UCSD-AML1 (cell line): Measurements from ENCODE around the gene RPL36.

Source experiments
- DNase-seq: peaks from one replicate; lab custom pipeline; 2025; ENCODE audit not compliant: unreplicated experiment; lab: John Stamatoyannopoulos, UW

RPL36 gene

DNA sequence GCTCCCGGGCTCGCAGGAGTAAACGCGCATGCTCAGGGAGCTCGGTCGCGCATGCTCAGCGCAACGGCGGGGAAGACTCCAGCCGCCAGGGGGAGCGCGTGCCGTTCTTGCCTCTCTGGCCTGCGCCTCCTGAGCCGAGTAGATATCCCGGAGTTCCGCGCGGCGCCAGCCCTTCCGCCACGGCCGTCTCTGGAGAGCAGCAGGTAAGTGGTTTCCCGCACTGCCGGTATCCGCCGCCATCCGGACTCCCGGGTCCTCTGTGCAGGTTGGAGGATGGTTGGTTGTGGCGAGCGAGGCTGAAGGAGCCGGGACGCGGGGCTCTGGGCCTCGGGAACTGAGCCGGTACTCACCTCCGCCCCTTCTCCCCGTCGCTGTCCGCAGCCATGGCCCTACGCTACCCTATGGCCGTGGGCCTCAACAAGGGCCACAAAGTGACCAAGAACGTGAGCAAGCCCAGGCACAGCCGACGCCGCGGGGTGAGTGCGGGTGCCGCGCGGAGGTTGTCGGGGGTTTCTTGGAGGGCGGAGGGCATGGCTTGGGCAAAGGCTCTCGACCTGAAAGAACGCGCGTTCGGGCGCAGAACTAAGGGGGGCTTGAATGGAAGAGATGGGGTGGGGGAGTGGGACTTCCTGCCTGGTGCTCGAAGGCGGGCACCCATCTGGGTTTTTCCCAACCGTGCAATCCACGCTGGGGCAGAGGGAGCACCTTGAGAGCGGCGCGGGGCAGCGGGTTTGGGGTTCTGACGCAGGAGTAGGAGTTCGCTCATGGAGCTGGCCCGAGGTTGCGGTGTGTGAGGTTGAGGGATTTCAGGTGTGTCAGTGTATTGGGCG is at the start of gene RPL36:
Gene RPL36 (plus strand): TSS at position 171 of the 830 bp plus-strand sequence. CDS start 213 bp downstream, at position 384.
- peak; percentile 99 for DNase-seq

DNA sequence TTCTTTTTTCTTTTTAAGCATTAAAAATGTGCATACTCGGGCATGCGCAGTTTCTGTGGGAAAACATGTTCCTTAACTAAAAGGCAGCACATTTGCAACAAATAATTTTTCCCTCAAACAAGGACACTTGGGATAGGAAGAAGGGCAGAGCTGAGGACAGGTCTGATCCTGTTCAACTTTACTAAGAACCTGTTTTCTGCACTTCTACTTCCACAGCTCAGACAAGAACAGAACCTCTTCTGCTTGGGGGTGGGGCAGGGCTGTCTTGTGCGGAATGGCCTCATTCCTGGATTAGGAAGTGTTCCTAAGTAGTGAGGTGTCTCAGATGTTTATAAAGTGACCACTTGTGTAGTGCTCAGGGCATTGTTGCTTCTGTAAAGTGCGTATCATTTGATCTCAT is 48.9 kb upstream of the RPL36 start:
- DNase-seq = no peak

DNA sequence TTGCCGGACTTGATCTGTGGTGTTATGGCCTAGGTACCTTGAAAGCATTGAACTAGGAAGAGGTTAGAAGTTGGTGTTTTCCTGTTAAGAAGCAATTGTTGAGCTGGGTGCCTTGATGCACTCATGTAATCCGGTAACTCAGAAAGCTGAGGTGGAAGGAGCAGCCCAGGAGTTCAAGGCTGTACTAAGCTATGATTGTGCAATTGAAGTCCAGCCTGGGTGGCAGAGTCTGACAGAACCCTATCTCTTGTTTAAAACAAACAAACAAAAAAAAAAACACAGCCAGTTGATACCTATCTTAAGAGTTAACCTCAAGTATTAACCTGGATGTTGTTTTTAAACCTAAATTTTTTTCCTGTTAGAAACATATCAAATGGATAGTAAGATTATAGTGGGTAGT is 47.9 kb upstream of the RPL36 start:
- no peak for DNase-seq

DNA sequence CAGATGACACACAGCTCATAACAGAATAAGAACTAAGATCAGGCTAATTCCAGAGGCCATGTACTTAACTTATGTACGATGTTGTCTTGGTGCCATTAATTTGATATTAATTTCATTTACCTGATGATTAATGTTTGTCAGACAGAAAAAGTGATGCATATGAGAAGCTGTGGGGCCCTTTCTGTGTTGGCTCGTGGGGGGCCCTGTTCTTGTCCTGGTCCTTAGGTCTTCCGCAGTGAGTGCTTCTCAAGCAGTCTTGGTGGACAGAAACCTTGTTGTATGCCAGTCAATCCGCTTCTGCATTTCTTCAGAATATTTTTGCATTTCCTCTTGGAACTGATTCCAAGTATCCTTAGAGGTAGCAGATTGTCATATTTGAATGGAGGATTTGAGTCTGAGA is 47.0 kb upstream of the RPL36 start:
- no peak for DNase-seq

DNA sequence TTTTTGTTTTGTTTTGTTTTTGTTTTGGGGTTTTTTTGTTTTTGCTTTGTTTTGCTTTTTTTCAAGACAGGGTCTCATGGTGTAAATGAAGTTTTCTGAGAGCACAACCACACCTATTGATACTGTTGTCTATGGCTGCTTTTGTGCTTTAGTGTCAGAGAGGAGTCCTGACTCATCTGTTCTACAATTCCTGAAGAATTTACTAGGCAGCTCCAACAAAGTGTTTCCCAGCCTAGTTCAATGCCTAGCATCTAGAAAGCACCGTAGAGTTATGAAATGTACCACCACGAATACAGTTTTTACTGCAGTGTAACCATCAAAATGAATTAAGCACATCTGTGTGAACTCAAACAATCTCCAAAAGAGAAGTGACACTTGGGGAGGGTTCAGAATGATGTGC is 46.1 kb upstream of the RPL36 start:
- no peak for DNase-seq

DNA sequence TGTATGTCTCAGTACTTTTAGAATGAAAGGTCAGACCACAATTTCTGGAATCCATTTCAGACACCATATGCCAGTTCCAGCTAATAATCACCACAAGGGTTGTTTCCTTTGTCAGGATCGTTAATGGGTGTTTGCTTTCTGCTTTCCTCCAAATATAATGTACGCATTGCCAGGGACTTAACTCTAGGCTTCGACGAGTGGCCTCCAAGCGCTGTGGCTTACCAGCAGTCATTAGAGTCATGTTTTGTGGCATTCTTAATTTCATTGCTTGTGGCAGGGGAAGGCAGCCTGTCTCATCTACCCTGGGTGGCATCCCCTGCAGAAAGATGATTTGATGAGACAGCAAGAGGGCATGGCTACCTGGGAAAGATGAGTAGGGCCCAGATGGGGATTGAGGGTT is 44.7 kb upstream of the RPL36 start:
- no peak for DNase-seq

DNA sequence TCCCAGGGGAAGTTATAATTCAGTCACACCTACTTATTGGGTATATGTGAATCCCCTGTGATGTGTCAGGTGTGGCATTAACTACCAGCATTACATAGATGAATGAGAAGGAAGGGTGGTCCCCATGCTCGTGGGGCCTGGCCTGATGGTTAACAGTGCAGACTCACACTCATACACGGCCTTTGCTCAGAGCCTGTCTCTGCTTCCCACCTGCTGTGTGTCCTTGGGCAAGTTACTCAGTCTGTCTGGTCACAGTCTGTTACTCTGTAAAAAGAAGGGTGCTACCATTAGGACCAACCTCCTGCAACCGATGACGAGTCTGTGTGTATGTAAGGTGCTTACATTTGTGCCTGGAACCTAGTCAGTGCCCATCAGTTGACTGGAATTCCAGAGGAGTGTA is 43.4 kb upstream of the RPL36 start:
- no peak for DNase-seq

DNA sequence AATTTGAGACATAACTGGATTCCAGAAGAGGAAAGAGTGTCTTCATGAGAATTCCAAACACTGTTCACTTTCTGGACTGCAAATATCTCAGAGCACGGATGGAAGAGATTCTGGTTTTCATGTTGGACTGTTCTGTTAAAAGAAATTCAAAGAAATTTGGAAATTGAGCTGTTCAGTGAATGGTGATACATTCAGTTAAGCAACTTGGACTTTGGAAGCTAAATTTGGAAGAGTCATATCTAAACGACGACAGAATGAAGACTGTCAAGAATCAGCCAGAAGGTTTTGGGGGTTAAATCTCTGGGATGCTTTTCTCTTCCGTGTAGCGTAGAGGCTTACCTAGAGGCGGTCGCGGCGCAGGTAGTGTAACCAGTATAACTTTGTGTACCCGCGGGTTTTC is 41.6 kb upstream of the RPL36 start:
- DNase-seq = no peak

DNA sequence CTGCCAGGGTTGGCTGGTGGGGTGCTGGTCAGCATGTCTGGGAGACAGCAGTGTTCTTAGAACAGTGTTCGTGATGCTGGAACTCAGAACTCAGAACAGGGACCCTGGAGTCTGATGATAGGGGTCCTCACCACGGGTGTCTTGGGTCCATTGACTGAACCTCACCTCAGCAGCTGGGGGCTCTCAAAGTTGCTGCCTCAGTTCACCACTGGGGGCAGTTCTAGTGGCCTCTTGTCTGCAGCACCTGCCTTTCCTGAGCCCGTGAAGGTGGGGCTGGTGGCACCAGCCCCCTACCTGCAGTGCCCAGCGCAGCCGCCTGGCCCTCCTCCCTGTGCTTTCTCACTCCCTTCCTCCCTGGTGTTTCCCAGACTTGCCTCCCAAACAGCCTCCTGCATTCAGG is 38.7 kb upstream of the RPL36 start:
- DNase-seq = no peak

DNA sequence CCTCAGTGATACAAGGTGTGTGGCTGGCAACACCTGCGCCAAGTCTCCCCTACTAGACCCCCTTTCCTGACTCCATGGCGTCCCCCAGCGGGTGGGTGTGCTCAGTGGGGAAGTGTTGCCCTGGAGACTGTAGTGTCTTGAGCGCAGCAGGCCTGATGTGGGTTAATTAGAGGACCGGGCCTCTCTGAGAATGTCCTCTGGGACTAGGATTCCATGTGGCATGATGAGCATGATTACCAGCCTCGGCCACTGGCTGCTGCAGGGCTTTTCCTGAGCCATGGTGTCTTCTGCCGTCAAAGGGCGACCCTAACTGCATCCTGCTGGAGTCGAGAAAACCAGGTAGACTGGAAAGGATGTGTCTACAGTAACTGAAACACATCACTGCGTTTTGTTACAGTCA is 37.8 kb upstream of the RPL36 start:
- no peak for DNase-seq

DNA sequence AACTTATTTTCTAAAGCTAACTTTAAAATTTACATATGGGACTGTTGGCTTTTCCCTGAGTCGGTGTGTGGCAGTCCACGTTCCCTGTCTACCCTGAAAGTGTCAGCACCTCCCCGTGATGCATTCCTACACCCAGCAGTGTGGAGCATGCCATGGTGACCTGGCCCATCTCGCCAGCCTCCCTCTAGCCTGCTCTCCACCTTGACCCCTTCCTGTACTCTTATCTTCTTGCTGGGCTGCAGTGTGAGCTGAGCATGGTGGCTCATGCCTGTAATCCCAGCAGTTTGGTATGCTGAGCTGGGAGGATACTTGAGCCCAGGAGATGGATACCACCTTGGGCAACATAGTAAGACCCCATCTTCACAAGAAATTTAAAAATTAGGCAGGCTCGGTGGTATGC is 35.2 kb upstream of the RPL36 start:
- DNase-seq = no peak

DNA sequence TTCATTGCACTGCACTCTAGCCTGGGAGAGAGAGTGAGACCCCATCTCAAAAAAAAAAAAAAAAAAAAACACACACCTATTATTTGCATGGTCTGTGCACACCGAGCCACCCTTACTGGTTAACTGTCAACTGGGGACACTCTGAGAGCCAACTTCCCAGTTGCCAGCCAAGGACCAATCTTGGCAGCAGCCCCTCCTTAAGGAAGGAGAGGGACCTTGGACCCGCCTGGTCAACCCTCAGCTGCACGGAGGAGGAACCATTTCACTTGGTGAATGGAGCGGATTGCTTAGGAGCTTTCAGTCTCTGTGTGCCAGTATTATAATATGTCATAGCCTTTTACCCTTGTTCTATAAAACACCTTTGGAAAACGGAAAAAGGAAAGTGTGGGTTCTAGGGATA is 34.7 kb upstream of the RPL36 start:
- DNase-seq = no peak

DNA sequence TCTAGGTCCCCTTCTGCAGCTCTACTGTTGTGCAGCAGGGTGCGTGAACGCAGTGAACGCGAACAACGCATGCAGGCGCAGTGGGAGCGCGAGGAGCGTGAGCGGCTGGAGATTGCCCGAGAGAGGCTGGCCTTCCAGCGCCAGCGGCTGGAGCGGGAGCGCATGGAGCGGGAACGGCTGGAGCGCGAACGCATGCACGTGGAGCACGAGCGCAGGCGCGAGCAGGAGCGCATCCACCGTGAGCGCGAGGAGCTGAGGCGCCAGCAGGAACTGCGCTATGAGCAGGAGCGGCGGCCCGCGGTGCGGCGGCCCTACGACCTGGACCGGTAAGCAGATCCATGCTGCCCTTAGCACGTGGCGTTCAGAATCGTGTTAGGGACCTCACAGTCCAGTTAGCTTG is 28.6 kb upstream of the RPL36 start:
- no peak for DNase-seq

DNA sequence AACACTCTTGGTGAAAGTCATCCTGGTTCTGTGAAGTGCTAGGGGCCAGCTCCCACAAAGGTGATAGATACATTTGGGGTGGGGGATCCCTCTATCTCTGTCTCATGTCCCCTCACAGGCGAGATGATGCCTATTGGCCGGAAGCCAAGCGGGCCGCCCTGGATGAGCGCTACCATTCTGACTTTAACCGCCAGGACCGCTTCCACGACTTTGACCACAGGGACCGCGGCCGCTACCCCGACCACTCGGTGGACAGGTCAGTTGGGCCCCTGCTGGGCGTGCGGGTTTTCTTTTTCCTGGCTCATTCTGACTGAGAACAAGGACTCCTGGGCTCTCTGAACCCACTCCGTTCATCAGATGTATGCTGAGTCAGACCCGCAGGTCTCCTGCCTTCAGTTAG is 26.2 kb upstream of the RPL36 start:
- no peak for DNase-seq

DNA sequence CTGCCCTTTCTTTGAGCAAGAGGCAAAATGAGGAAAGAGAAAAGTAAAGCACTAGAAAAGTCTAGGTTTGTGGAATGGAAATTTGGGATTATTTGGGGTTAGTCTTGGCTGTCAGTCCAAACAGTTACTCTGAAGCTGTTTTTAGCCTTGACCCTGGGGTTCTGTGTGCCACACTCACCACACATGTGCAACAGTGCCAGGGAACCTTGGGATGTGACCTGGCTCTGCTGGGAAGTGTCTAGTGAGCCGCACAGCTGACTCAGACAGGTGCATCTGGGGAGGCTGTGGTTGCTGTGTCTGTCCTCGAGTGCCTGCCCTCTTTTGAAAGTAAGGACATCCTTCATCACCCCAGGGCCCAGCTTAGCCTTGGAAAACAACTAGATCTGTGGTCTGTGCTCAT is 25.6 kb upstream of the RPL36 start:
- DNase-seq = no peak

DNA sequence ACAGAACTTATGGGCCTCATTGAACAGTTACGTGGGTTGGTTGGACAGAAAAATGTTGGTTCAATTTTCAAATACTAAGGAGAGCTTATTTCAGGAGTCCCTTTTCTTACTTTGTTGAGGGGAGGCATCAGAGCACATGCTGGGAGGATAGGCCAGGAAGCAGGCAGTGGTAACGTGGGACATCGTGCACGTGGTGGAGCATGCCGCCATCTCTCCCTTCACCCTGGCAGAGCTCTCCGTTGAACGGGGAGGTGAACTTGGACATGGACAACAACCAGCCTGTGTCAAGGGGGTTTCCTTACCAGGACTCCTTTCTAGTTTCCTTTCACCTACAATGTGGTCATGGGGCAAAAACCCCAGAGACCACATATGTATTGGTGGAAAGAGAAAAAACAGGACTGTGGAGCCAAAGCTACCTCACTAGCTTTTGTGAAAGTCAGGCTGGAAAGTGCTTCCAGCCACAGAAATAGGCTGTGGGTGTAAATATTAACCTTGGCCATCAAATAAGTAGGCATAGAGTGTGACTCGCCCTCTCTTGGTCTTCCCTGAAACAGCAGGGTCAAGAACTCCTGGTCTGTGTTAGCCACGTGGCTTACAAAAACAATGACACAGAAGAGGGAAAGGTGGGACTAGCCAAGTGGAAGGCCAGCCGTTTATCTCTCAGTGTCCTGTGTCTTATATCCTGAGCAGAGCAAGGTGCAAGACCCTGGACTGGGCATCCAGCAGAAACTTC is 24.1 kb upstream of the RPL36 start:
- DNase-seq = no peak

DNA sequence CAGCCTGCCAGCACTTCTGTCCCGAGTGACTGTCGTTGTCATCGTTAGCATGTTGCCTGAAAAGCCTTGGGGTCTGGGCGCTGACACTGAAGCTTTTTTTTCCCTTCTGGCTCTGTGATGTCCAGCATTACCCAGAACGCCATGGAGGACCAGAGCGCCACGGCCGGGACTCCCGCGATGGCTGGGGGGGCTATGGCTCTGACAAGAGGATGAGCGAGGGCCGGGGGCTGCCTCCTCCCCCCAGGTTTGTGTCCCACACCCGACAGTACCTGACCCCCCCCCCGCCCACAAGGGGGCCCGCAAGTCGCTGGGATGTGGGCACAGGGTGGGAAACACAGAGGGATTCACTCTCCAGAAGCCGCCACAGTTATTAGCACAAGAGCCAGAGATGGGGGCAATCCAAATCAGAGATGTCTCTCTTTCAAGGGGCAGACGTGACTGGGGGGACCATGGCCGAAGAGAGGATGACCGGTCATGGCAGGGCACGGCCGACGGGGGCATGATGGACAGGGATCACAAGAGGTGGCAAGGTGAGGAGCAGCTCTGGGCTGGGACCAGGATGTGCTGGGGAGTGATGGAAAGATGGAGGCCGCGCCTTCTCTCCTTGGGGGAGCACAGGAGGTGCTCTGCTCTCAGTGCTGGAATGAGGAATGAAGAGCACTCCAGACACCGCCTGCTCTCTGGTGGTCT is 23.0 kb upstream of the RPL36 start:
- no peak for DNase-seq

DNA sequence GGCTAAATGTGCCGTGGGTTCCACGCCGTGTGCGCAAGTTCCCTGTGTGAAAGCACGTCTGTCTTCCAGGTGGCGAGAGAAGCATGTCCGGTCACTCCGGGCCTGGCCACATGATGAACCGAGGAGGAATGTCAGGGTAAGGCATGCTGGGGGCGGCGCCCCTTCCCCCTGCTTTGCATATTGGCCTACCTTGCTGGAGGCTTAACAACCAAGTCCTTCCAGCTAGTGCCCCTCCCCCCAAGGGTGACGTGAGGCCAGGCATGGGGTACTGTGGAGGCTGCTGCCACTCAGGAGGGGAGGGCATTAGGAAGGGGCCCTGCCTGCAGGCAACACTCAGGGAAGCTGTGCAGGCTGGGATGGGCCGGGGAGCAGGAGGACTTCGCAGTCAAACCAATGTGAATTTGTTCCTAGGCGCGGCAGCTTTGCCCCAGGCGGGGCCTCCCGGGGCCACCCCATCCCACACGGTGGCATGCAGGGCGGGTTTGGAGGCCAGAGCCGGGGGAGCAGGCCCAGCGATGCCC is 22.3 kb upstream of the RPL36 start:
- DNase-seq = no peak

DNA sequence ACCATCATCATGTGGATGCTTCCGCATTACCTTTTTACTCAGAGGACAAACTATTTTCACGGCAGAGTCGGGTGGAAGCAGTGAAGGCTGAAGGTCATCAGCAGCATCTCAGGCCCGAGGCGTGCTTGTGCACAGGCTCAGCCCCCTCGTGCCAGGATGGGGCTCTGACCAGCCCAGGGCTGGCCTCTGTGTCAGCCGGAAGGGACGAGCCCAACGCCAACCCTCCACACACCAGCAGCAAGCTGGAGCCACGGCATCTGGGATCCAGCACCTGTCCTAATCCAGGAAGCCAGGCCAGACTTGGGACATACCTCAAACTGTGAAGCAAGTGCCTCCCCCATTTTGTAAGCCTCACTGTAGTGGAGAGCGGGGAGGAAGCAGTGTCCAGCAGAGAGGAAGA is 20.9 kb upstream of the RPL36 start:
- DNase-seq = no peak

DNA sequence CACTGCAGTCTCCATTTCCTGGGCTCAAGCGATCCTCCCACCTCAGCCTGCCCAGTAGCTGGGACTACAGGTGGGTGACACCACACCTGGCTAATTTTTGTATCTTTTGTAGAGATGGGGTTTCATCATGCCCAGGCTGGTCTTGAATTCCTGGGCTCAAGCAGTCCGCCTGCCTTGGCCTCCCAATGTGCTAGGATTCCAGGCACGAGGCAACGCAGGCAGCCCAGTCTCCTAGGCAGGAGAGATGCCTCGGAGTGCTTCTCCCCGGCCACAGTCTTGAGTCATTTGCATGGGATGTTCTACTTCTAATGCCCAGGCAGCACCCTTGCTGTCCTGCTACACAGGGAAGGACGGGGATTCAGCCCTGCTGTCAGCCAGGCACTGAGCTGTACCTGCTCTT is 18.5 kb upstream of the RPL36 start:
- DNase-seq = no peak

DNA sequence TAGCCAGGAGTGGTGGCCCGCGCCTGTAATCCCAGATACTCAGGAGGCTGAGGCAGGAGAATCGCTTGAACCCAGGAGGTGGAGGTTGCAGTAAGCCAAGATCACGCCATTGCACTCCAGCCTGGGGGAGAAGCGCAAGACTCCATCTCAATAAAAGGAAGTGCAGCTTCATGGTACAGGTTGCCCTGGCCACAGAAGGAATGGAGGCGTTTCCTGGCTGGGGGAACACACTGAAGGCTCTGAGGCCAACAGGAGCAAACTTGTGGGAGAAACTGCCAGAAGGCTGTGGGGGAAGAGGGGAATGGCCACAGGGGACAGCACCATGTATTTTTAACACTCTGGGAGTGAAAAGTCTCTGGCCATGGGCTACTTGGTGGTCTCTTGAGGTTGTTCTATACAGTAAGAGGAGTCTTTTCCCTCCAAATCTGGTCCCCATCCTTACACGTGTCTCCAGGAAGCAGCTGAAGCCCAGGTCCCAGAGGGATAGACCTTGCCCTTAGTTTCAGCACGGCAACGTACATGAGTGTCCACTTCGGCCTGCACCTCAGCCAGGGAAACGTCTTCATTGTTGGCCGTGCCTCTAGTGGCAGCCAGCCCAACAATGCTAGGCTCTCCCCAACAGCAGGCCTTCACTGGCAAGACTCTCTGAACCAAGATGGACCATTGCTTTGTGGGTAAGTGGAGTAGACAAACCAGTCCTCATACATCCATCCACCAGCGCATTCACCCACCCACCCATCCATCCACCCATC is 17.2 kb upstream of the RPL36 start:
- no peak for DNase-seq
